NCI-H2107 (cell line): ENCODE measurements around the gene HOXA10.

Experiments
- DNase-seq: peaks from one replicate; lab custom pipeline; 2025; lab: John Stamatoyannopoulos, UW

The HOXA10 gene

DNA sequence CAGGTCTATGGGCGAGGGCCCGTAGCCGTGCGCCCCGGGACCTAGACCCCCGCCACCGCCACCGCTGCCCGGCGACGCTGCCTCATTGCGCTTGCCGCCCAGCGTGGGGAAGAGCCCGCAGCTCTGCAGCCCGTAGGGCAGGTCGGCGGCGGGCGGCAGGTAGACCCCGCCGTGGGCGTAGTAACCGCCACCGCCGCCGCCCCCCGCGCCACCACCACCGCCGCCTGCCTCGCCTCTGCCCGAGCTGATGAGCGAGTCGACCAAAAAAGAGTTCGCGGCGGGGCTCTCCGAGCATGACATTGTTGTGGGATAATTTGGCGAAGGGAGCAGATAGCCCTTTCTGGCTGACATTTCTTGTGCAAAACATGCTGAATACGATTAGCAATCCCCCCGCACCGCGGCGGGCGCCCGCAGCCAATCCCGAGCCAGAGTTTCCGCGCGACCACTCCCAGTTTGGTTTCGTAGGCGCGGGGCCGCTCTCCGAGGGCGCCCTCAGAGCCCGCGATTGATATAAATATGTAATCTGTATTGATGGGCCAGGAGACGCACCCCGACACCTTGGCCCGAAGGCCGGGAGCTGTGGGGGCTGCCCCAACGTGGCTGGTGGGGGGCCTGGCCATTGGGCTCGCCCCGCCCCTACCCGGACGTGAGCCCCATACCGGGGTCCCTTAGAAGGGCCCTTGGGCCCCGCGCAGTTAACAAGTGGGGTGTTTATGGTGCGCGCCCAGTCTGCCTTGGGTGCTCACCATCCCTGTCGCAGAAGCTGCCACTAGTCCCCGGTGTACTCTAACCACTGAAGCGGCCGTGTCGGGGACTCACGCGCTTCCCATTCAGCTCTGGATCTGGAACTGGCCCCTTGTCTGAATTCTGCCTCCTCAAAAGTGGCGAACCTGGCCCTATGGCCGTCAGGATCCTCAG is at the start of gene HOXA10:
Gene HOXA10 (minus strand): TSS at position 365 of the 918 bp plus-strand sequence. CDS start 14 bp downstream, at position 351.
- no peak for DNase-seq

DNA sequence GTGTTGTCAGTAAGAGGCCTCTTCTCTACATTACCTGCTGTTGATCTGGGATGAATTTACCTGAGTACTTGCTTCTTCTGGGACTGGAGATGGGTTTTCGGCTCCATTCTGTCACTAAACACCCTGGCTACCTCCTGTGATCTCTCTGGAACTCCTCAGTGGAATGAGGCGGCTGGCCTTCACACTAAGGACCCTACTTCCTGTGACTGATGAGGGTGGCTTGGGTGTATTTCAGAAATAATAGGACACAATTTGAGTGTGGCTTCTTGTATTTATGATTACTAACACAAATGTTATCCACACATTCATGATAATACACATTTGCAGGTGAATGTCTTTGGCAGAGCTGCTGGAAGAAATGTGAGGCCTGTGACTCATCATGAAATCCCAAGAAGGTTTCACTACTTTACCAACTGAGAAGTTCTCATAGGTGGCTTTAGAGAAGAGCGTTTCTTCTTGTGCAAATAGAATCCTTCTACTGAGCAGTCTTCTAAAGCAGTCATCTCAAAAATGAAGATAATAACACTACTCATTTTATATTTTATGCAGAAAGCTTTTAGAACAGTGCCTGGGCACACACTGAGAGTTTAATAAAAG is 47.2 kb upstream of the HOXA10 start:
- no peak for DNase-seq

- DNase-seq, result no peak
Measured at GRCh38 chr7:27220440-27220955, 46.4 kb upstream of the HOXA10 start.

GRCh38 chr7:27219821-27220220 is 45.7 kb upstream of the HOXA10 start:
- no peak for DNase-seq

GRCh38 chr7:27217951-27218350 is 43.8 kb upstream of the HOXA10 start:
- no peak for DNase-seq

- no peak for DNase-seq
Measured at GRCh38 chr7:27215356-27215755, 41.2 kb upstream of the HOXA10 start.

- DNase-seq, result no peak
Measured at GRCh38 chr7:27214239-27214950, 40.3 kb upstream of the HOXA10 start.

GRCh38 chr7:27213433-27214238 is 39.5 kb upstream of the HOXA10 start:
- no peak for DNase-seq

- no peak for DNase-seq
Measured at GRCh38 chr7:27212497-27213432, 38.6 kb upstream of the HOXA10 start.

DNA sequence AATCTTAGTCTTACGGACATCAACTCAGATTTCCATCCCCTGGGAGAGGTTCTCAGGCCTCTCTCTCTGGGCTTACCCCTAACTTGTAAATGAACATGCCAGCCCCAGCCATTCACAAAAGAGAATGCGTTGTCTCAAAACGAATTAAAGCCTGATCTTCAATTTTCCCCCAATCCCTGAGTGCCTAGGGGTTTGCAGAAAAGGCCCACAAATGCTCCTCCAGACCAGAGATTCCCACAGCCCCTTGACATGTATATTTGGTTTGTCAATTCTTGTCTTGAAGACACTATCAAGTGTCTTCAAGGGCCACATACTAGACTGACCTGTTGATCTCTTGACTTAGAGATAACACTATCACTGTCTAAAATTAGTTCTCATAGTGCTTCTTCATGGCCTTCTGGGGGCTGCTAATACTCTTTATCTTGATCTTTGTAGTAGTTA is 37.7 kb upstream of the HOXA10 start:
- DNase-seq, result no peak

DNA sequence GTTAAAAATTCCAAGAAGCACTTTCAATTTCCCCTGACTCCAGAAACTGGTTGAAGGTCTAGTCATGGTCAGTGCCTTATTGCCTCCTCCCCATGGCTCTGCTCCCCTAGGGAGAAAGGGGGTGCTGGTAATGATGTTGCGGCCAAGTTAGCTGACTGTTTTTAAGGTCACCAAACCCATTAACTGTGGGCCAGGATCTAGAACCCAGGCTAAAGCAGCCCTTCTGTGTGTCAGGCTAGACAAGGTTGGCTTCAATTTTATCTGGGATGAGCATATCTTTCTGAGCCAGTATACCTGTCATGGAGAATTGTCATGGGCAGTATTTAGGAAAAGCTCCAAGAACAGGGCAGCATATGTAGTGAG is 36.9 kb upstream of the HOXA10 start:
- no peak for DNase-seq

DNA sequence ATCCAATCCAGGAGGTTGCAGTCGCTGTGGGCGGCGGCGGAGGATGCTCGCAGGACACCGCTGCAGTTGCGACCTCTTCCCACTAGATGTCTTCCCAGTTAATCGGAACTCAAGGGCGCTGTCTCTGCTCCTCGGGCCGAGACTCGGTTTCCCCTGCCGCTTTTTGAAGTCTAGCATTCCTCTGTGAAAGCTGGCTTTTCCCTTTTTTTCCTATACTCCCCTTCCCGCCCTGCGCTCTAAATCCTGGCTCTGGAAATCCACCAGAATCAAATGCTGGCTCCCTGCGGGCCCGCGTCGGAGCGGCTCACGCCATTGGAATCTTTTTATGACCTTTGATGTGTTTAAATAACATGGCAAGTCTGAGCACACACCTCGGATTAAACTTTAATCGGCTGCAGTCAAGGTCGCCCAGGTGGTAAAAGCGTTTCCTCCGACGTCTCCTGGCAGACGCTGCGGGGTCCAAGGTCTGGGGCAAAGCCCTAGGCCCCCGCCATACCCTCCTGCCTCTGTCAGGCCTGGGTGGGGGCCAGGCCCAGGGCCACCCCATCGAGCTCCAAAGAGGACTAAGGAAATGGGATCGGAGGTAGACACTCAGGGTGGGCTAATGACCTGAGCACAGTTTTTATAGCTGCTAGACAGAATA is 36.4 kb upstream of the HOXA10 start:
- no peak for DNase-seq

DNA sequence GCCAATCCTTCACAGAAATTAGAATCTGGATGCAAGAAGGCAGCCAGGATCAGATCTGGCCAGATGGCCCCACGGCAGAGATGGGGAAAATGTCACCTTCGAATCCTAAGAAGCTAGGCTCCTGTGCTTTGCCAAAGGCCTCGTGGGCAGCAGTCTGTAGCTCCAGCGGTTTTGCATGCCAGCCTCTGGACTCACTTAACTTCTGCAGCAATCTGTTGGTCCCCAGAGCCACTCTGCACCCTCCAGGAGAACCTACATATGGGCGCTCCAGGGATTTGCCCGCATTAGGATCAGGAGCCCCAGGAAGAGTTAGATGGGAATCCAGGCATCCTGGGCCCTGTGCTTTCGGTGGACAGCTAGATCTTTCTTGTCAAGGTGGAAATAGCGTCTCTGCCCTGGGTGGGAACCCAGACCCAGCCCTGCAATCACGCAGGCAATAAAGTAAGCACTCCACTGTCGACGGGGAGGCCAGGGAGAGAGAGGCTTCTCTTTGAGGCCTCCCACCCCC is 35.9 kb upstream of the HOXA10 start:
- DNase-seq, result no peak

GRCh38 chr7:27208998-27209397 is 34.9 kb upstream of the HOXA10 start:
- DNase-seq, result no peak

DNA sequence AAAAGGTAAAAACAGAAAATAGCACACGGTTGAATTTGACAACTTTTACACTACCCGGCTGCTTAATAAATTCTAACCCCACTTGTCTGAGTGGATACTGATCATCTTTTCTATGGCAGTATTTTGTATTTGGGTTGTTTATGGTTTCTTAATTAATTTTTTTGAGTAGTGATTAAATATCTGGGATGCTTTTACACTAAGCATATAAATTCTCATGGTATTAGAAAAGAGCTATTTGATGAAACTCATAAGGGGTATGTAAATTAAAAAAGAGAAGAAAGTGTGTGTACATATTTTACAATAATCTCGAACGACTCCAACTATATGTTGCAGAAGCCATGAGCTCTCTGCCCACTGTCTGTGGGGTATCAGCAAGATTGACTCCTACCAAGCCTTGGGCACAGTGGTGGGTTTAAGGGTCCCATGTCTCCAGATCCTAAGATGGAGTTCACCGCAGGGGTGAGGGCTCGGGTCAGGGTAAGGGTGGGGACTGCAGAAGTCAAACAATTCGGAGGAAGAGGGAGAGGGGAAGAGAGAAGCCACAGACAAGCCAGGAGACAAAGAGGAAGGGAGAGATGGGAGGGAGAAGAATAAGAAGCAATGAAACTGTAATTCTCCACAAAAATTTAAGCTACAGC is 33.3 kb upstream of the HOXA10 start:
- DNase-seq, result no peak

- no peak for DNase-seq
Measured at GRCh38 chr7:27205325-27206280, 31.5 kb upstream of the HOXA10 start.

- no peak for DNase-seq
Measured at GRCh38 chr7:27204851-27205322, 30.8 kb upstream of the HOXA10 start.

DNA sequence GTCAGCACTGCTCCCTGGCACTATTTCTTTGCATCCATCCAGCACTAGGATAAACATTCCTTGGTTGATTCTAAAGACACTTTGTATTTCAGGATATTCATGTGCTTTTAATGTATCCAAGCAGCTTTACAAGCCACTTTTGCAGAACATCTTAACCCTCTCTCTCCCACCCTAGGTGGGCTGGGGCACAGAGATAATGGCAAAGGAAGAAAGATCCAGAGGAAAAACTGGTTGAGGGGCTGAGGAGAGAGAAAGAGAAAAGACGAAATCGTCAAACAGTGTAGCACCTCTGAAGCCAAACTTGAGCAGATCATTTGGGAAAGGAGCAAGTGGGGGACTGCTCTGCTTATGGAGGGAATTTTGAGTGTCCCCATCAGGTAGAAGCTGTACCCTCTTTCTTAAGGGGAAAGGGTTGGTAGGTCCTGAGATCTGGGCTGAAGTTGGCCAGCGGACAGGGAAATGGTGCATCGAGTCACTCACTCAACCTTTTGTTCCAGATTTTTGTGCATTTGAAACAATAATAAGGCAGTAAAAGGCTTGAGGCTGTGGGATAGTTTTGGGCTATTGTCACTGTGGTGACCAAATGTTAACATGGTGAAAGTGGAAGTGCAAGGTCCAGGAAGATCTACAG is 30.0 kb upstream of the HOXA10 start:
- no peak for DNase-seq
